GM12801 (cell line): ENCODE data around the gene TNPO3.

Source experiments
- CTCF ChIP-seq: IDR thresholded peaks from one replicate; pipeline ENCODE4 v1.5.1; 2011; ENCODE audit warnings: control low read depth; ENCODE audit not compliant: insufficient read length; ENCODE audit errors: extremely low read depth

TNPO3 gene

DNA sequence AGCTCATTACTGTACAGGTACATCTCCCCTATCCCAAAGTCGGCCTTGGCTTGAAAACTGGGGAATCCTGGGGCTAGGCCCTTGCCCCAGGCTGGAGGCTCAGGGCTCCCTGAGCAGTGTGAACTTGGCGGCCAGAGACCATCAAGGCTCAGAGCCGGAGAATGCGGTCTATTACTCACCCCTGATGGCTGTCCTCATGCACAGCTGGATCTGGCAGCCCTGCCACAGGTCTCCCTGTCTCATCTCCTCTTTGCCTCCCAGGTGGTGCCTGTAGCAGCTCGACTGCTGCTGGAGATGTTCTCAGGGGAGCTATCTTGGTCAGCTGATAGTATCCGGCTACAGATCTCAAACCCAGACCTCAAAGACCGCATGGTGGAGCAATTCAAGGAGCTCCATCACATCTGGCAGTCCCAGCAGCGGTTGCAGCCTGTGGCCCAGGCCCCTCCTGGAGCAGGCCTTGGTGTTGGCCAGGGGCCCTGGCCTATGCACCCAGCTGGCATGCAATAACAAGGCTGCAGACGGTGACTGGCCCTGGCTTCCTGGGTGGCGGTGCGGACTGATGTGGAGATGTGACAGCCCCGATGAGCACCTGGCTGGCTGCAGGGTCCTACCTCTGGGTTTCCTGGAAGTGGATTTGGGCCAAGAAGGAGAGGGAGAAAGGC, 106.5 kb downstream of the TNPO3 start:
- TF ChIP-seq CTCF: no peak

DNA sequence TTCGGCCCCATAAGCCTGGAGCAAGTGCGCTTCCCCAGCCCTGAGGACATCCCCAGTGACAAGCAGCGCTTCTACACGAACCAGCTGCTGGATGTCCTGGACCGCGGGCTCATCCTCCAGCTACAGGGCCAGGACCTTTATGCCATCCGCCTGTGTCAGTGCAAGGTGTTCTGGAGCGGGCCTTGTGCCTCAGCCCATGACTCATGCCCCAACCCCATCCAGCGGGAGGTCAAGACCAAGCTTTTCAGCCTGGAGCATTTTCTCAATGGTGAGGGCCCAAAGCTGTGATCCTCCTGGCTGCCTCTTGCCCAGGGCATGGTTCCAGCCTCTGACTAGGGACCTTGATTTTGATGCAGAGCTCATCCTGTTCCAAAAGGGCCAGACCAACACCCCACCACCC, 107.1 kb downstream of the TNPO3 start:
- no peak for TF ChIP-seq CTCF

GRCh38 chr7:128946936-128947830, 107.7 kb downstream of the TNPO3 start:
- TF ChIP-seq CTCF: no peak

GRCh38 chr7:128945668-128946366, 109.1 kb downstream of the TNPO3 start:
- TF ChIP-seq CTCF: no peak

DNA sequence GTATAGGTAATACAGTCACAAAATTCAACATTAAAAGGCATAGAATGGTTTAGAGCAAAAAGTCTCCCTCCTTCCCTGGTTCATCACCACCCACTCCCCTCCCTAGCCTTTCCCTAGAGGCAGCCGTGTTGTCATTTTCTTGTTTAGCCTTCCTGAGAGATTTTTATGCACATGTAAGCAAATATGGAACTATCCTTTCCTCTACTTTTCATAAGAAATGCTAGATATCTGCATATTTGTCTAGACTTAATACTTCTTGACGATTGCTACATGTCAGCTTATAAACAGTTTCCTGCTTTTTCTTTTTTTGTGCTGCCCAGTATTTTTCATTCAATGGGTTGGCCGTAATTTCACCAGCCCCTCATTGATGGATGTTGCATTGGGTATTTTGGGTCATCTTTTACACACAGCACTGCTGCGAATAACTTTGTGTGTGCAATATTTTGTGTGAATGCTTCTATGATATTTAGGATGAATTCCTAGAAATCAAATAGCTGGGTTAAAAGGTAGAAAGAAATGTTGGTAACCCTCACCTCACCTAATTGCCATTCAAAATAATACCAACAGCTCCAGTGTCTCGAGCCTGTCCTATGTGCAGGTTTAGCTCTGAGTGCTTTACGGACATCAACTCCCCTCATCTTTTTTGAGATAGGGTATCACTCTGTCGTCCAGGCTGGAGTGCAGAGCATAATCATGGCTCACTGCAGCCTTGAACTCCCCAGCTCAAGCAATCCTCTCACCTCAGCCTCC, 110.2 kb downstream of the TNPO3 start:
- TF ChIP-seq CTCF: no peak

GRCh38 chr7:128941946-128942526, 112.9 kb downstream of the TNPO3 start:
- no peak for TF ChIP-seq CTCF
